HEK293 (cell line): ENCODE data around the gene EARS2.
A peak's percentile ranks its signal among the peaks of the same experiment; 100 is the strongest.

Source experiments
- BCL11A ChIP-seq: fragments of 450-650 bp; formaldehyde crosslinking; IDR thresholded peaks from 2 replicates; pipeline ENCODE4 v1.5.1; 2016; ENCODE audit warnings: low read depth, missing biosample characterization, missing genetic modification characterization
- FEZF1 ChIP-seq: fragments of 450-650 bp; formaldehyde crosslinking; IDR thresholded peaks from 2 replicates; pipeline ENCODE4 v1.5.1; 2016; ENCODE audit warnings: missing biosample characterization, missing genetic modification characterization
- GLI2 ChIP-seq: fragments of 450-650 bp; formaldehyde crosslinking; IDR thresholded peaks from 2 replicates; pipeline ENCODE4; 2017; ENCODE audit warnings: missing biosample characterization, missing genetic modification characterization, low read depth, borderline replicate concordance
- GLIS1 ChIP-seq: fragments of 450-650 bp; formaldehyde crosslinking; IDR thresholded peaks from 2 replicates; pipeline ENCODE4 v1.5.1; 2016; ENCODE audit warnings: missing biosample characterization, missing genetic modification characterization
- IKZF3 ChIP-seq: fragments of 450-650 bp; IDR thresholded peaks from 2 replicates; pipeline ENCODE4 v1.5.0; 2018; ENCODE audit warnings: missing biosample characterization, mild to moderate bottlenecking, missing genetic modification characterization, moderate library complexity
- KLF8 ChIP-seq: fragments of 450-650 bp; formaldehyde crosslinking; IDR thresholded peaks from 2 replicates; pipeline ENCODE4 v1.5.1; 2016; ENCODE audit warnings: missing biosample characterization, missing genetic modification characterization
- PRDM1 ChIP-seq: fragments of 450-650 bp; formaldehyde crosslinking; IDR thresholded peaks from 2 replicates; pipeline ENCODE4; 2016; ENCODE audit warnings: missing biosample characterization, missing genetic modification characterization
- ZBTB21 ChIP-seq: fragments of 450-650 bp; formaldehyde crosslinking; IDR thresholded peaks from 2 replicates; pipeline ENCODE4 v1.5.1; 2017; ENCODE audit warnings: missing biosample characterization, missing genetic modification characterization
- ZBTB8A ChIP-seq: fragments of 450-650 bp; formaldehyde crosslinking; IDR thresholded peaks from 2 replicates; pipeline ENCODE4 v1.5.1; 2016; ENCODE audit warnings: missing biosample characterization, missing genetic modification characterization
- ZIC2 ChIP-seq: fragments of 450-650 bp; formaldehyde crosslinking; IDR thresholded peaks from 2 replicates; pipeline ENCODE4 v1.5.1; 2016; ENCODE audit warnings: missing biosample characterization, missing genetic modification characterization
- ZNF146 ChIP-seq: fragments of 450-650 bp; formaldehyde crosslinking; IDR thresholded peaks from 2 replicates; pipeline ENCODE4 v1.5.1; 2016; ENCODE audit warnings: missing biosample characterization, missing genetic modification characterization
- ZNF174 ChIP-seq: fragments of 450-650 bp; formaldehyde crosslinking; IDR thresholded peaks from 2 replicates; pipeline ENCODE4 v1.5.0; 2017; ENCODE audit warnings: missing biosample characterization, mild to moderate bottlenecking, missing genetic modification characterization
- ZNF184 ChIP-seq: fragments of 450-650 bp; IDR thresholded peaks from 2 replicates; pipeline ENCODE4 v1.5.1; 2018; ENCODE audit warnings: missing biosample characterization, mild to moderate bottlenecking, missing genetic modification characterization
- ZNF211 ChIP-seq: fragments of 450-650 bp; formaldehyde crosslinking; IDR thresholded peaks from 2 replicates; pipeline ENCODE4 v1.5.1; 2016; ENCODE audit warnings: low read depth, missing biosample characterization, missing genetic modification characterization
- ZNF214 ChIP-seq: fragments of 450-650 bp; formaldehyde crosslinking; IDR thresholded peaks from 2 replicates; pipeline ENCODE4 v1.5.1; 2017; ENCODE audit warnings: missing biosample characterization, mild to moderate bottlenecking, missing genetic modification characterization, borderline replicate concordance
- ZNF221 ChIP-seq: fragments of 450-650 bp; formaldehyde crosslinking; IDR thresholded peaks from 2 replicates; pipeline ENCODE4 v1.5.1; 2017; ENCODE audit warnings: missing biosample characterization, missing genetic modification characterization, borderline replicate concordance
- ZNF24 ChIP-seq: fragments of 450-650 bp; formaldehyde crosslinking; IDR thresholded peaks from 2 replicates; pipeline ENCODE4 v1.5.1; 2016; ENCODE audit warnings: missing biosample characterization, missing genetic modification characterization
- ZNF248 ChIP-seq: fragments of 450-650 bp; formaldehyde crosslinking; IDR thresholded peaks from 2 replicates; pipeline ENCODE4 v1.5.1; 2017; ENCODE audit warnings: missing biosample characterization, missing genetic modification characterization
- ZNF274 ChIP-seq, 2 experiments: fragments of 200-500 bp in 1 of 2; fragments of 450-650 bp in 1 of 2; sonication (Bioruptor generic) in 1 of 2; formaldehyde crosslinking in 1 of 2; IDR thresholded peaks; 2 replicates each; pipeline versions ENCODE4 v1.5.1 to v1.6.1; 2014 to 2016; ENCODE audit warnings: borderline replicate concordance in 1 of 2, inconsistent platforms in 1 of 2, low read length in 1 of 2, missing biosample characterization in 1 of 2, missing genetic modification characterization in 1 of 2
- ZNF335 ChIP-seq: fragments of 450-650 bp; formaldehyde crosslinking; conservative IDR thresholded peaks from 2 replicates; pipeline ENCODE4 v1.5.1; 2016; ENCODE audit warnings: missing biosample characterization, missing genetic modification characterization
- ZNF341 ChIP-seq: fragments of 450-650 bp; formaldehyde crosslinking; IDR thresholded peaks from 2 replicates; pipeline ENCODE4; 2016; ENCODE audit warnings: low read depth, missing biosample characterization, missing genetic modification characterization
- ZNF394 ChIP-seq: fragments of 450-650 bp; formaldehyde crosslinking; IDR thresholded peaks from 2 replicates; pipeline ENCODE4 v1.5.1; 2016; ENCODE audit warnings: missing biosample characterization, missing genetic modification characterization, mild to moderate bottlenecking, moderate library complexity, borderline replicate concordance
- ZNF416 ChIP-seq: fragments of 450-650 bp; formaldehyde crosslinking; IDR thresholded peaks from 2 replicates; pipeline ENCODE4 v1.5.1; 2016; ENCODE audit warnings: missing biosample characterization, missing genetic modification characterization
- ZNF561 ChIP-seq: fragments of 450-650 bp; IDR thresholded peaks from 2 replicates; pipeline ENCODE4 v1.5.1; 2018; ENCODE audit warnings: missing biosample characterization, missing genetic modification characterization, borderline replicate concordance
- ZNF664 ChIP-seq: fragments of 450-650 bp; formaldehyde crosslinking; IDR thresholded peaks from 2 replicates; pipeline ENCODE4 v1.5.1; 2016; ENCODE audit warnings: missing biosample characterization, missing genetic modification characterization
- ZNF670 ChIP-seq: fragments of 450-650 bp; formaldehyde crosslinking; IDR thresholded peaks from 2 replicates; pipeline ENCODE4 v1.5.1; 2016; ENCODE audit warnings: missing biosample characterization, missing genetic modification characterization, low read depth
- ZSCAN30 ChIP-seq: fragments of 450-650 bp; IDR thresholded peaks from 2 replicates; pipeline ENCODE4 v1.5.1; 2018; ENCODE audit warnings: missing biosample characterization, mild to moderate bottlenecking, missing genetic modification characterization, moderate library complexity
- ZXDB ChIP-seq: fragments of 450-650 bp; formaldehyde crosslinking; IDR thresholded peaks from 2 replicates; pipeline ENCODE4 v1.5.1; 2016; ENCODE audit warnings: missing biosample characterization, missing genetic modification characterization
- TF ChIP-seq, protein P1 (sequence below): fragments of 450-650 bp; formaldehyde crosslinking; IDR thresholded peaks from 2 replicates; pipeline ENCODE4 v1.5.1; 2016; ENCODE audit warnings: missing biosample characterization, missing genetic modification characterization
- TF ChIP-seq, protein P2 (sequence below): fragments of 450-650 bp; formaldehyde crosslinking; IDR thresholded peaks from 2 replicates; pipeline ENCODE4 v1.5.1; 2016; ENCODE audit warnings: missing biosample characterization, missing genetic modification characterization
- TF ChIP-seq, protein P3 (sequence below): fragments of 450-650 bp; formaldehyde crosslinking; IDR thresholded peaks from 2 replicates; pipeline ENCODE4 v1.5.1; 2016; ENCODE audit warnings: missing biosample characterization, missing genetic modification characterization
- TF ChIP-seq, protein P4 (sequence below): fragments of 450-650 bp; formaldehyde crosslinking; IDR thresholded peaks from 2 replicates; pipeline ENCODE4 v1.5.1; 2016; ENCODE audit warnings: missing biosample characterization, missing genetic modification characterization, low read depth

EARS2 gene

DNA sequence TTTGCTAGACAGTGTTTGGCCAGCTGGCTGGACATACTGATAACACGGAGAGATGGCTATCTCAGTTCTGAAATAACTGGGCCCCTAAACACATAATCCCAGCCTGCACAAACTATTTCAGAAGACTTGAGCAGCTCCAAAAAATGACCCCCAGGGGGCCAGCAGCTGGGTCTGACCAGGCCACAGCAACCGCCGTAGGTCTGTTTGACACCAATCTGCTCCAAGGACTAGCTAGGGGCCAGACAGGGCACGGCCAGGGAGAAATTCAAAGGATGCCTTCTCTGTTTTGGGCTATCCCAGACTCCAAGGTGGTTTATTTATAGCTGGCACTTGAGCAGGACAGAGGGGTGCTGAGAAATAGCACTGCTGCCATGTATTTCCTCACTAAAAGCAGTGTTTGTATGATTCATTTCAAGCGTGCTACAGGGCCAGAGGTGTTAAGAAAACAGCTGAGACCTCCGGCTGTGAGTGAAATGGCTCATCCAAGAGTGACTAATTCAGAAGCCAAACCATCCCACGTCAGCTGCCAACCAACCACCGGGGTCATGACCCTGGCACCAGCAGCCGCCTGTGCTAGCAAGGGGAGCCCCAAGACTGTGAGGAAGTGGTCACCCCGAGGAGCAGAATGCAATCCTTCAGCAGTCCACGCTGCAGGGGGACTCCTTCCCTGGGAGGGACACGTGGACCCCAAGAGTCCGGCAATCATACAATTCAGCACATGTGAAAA is 52.5 kb downstream of the EARS2 start (continued):
- TF ChIP-seq ZNF664 (tag by site-specific recombination) (peak; percentile 94), ZNF670 (tag by site-specific recombination) (no peak), FEZF1 (tag by site-specific recombination) (peak; percentile 79), ZNF341 (tag by site-specific recombination) (peak; percentile 34; the same call in 1 of the 2 replicates), ZBTB21 (tag by site-specific recombination) (peak; percentile 71), ZNF146 (no peak; the same call in 1 of the 2 replicates), ZSCAN30 (tag by site-specific recombination) (peak; percentile 44; the same call in 1 of the 2 replicates), GLIS1 (tag by site-specific recombination) (peak; percentile 75), PRDM1 (tag by site-specific recombination) (peak; percentile 77), ZNF214 (tag by site-specific recombination) (no peak), ZNF274 (IDR thresholded peaks at IDR 0.05; ENCODE audit: low read length) (no peak), ZNF274 (tag by site-specific recombination; IDR thresholded peaks at IDR 0.05; ENCODE audit: borderline replicate concordance) (no peak), ZIC2 (tag by site-specific recombination) (peak; percentile 92), BCL11A (peak; percentile 63; the same call in 1 of the 2 replicates), IKZF3 (tag by site-specific recombination) (peak; percentile 75), ZNF24 (tag by site-specific recombination) (peak; percentile 64), ZNF174 (no peak), ZNF561 (tag by site-specific recombination) (peak; percentile 21; the same call in 1 of the 2 replicates), ZNF416 (no peak), ZXDB (tag by site-specific recombination) (peak; percentile 67), ZBTB8A (tag by site-specific recombination) (0 out of 2 replicates have a peak, but pooled peaks have one; percentile 14), ZNF248 (no peak), ZNF335 (tag by site-specific recombination) (0 out of 2 replicates have a peak, but pooled peaks have one; percentile 49), ZNF184 (tag by site-specific recombination) (peak; percentile 77; the same call in 1 of the 2 replicates), ZNF211 (tag by site-specific recombination) (no peak), GLI2 (tag by site-specific recombination) (peak; percentile 67; the same call in 1 of the 2 replicates), KLF8 (tag by site-specific recombination) (no peak), ZNF221 (tag by site-specific recombination) (no peak), ZNF394 (tag by site-specific recombination) (peak; percentile 32; the same call in 1 of the 2 replicates)
- TF ChIP-seq, protein P1, sequence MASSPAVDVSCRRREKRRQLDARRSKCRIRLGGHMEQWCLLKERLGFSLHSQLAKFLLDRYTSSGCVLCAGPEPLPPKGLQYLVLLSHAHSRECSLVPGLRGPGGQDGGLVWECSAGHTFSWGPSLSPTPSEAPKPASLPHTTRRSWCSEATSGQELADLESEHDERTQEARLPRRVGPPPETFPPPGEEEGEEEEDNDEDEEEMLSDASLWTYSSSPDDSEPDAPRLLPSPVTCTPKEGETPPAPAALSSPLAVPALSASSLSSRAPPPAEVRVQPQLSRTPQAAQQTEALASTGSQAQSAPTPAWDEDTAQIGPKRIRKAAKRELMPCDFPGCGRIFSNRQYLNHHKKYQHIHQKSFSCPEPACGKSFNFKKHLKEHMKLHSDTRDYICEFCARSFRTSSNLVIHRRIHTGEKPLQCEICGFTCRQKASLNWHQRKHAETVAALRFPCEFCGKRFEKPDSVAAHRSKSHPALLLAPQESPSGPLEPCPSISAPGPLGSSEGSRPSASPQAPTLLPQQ (tag by site-specific recombination), result peak; percentile 76; the same call in 1 of the 2 replicates
- TF ChIP-seq, protein P2, sequence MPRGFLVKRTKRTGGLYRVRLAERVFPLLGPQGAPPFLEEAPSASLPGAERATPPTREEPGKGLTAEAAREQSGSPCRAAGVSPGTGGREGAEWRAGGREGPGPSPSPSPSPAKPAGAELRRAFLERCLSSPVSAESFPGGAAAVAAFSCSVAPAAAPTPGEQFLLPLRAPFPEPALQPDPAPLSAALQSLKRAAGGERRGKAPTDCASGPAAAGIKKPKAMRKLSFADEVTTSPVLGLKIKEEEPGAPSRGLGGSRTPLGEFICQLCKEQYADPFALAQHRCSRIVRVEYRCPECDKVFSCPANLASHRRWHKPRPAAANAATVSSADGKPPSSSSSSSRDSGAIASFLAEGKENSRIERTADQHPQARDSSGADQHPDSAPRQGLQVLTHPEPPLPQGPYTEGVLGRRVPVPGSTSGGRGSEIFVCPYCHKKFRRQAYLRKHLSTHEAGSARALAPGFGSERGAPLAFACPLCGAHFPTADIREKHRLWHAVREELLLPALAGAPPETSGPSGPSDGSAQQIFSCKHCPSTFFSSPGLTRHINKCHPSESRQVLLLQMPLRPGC (tag by site-specific recombination), result peak; percentile 90
- TF ChIP-seq, protein P3, sequence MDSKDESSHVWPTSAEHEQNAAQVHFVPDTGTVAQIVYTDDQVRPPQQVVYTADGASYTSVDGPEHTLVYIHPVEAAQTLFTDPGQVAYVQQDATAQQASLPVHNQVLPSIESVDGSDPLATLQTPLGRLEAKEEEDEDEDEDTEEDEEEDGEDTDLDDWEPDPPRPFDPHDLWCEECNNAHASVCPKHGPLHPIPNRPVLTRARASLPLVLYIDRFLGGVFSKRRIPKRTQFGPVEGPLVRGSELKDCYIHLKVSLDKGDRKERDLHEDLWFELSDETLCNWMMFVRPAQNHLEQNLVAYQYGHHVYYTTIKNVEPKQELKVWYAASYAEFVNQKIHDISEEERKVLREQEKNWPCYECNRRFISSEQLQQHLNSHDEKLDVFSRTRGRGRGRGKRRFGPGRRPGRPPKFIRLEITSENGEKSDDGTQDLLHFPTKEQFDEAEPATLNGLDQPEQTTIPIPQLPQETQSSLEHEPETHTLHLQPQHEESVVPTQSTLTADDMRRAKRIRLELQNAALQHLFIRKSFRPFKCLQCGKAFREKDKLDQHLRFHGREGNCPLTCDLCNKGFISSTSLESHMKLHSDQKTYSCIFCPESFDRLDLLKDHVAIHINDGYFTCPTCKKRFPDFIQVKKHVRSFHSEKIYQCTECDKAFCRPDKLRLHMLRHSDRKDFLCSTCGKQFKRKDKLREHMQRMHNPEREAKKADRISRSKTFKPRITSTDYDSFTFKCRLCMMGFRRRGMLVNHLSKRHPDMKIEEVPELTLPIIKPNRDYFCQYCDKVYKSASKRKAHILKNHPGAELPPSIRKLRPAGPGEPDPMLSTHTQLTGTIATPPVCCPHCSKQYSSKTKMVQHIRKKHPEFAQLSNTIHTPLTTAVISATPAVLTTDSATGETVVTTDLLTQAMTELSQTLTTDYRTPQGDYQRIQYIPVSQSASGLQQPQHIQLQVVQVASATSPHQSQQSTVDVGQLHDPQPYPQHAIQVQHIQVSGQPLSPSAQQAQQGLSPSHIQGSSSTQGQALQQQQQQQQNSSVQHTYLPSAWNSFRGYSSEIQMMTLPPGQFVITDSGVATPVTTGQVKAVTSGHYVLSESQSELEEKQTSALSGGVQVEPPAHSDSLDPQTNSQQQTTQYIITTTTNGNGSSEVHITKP, result peak; percentile 79
- TF ChIP-seq, protein P4, sequence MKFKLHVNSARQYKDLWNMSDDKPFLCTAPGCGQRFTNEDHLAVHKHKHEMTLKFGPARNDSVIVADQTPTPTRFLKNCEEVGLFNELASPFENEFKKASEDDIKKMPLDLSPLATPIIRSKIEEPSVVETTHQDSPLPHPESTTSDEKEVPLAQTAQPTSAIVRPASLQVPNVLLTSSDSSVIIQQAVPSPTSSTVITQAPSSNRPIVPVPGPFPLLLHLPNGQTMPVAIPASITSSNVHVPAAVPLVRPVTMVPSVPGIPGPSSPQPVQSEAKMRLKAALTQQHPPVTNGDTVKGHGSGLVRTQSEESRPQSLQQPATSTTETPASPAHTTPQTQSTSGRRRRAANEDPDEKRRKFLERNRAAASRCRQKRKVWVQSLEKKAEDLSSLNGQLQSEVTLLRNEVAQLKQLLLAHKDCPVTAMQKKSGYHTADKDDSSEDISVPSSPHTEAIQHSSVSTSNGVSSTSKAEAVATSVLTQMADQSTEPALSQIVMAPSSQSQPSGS (tag by site-specific recombination), result peak; percentile 59
